Measurements from ENCODE around the gene RAB40A.

Gene RAB40A

DNA sequence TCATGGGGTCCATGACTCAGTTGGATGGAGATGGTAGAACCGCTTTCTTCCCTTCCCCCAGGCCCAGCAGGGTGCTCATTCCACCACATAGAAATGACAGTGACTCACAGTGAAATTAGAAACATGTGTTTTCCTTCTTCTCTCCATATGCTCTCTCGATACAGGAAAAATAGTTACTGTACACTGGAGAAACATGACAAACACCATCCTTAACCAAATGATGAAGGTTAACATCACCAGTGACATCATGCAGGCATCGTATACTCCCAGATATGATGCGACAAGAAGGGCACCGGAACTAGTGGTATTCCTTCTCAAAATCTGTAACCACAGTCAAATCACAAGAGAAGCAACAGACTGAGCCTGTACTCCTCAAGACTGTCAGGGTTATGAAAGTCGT is 11.7 kb upstream of the RAB40A start:
- no peak for DNase-seq (ENCODE audit: extremely low spot score)
- ChIA-PET POLR2A (no interaction called here), CTCF (no interaction called here)
- TF ChIP-seq, protein P1, sequence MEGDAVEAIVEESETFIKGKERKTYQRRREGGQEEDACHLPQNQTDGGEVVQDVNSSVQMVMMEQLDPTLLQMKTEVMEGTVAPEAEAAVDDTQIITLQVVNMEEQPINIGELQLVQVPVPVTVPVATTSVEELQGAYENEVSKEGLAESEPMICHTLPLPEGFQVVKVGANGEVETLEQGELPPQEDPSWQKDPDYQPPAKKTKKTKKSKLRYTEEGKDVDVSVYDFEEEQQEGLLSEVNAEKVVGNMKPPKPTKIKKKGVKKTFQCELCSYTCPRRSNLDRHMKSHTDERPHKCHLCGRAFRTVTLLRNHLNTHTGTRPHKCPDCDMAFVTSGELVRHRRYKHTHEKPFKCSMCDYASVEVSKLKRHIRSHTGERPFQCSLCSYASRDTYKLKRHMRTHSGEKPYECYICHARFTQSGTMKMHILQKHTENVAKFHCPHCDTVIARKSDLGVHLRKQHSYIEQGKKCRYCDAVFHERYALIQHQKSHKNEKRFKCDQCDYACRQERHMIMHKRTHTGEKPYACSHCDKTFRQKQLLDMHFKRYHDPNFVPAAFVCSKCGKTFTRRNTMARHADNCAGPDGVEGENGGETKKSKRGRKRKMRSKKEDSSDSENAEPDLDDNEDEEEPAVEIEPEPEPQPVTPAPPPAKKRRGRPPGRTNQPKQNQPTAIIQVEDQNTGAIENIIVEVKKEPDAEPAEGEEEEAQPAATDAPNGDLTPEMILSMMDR (IDR thresholded peaks at IDR 0.05; ENCODE audit: control extremely low read depth, extremely low read depth, low read depth, missing control alignments), result no peak

DNA sequence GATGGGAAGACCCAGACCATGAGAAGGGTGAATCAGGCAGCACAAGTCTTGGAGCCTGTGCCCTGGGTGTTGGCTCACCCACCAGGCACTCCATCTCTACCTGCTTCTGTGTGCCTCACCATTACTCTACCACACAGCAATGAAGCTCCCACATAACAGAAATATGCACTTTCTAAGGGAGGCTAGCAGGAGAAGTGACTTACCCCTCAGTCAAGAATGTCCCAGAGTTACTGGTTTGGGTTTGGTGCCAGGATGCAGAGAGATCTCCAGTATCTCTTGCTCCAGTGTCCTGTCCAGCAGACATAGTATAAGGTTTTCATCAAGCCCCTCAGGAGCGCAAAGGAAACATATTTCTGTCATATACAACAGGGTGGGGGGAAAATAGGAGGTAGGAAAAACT is 11.3 kb upstream of the RAB40A start:
- TF ChIP-seq, protein P1 (IDR thresholded peaks at IDR 0.05; ENCODE audit: control extremely low read depth, extremely low read depth, low read depth, missing control alignments), result no peak
- DNase-seq (ENCODE audit: extremely low spot score), result no peak
- CTCF ChIA-PET, result no interaction called here
- POLR2A ChIA-PET, result no interaction called here

DNA sequence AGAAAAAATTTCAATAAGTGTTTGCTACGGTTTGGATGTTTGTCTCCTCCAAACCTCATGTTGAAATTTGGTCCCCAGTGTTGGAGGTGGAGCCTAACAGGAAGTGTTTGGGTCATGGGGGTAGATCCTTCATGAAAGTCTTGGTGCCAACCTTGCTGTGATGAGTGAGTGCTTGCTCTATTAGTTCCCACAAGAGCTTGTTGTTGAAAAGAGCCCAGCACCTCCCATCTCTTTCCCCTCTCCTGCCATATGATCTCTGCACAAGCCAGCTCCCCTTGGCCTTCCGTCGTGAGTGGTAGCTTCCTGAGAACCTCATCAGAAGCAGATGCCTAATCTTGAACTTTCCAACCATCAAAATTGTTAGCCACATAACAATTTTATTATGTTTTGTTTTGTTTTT is 10.3 kb upstream of the RAB40A start:
- ChIA-PET CTCF (interaction anchor here (1.9 kb wide), 1 partner anchor 11 kb away, joined by 4 read pairs; no protein-coding TSS in a partner anchor), POLR2A (no interaction called here)
- TF ChIP-seq, protein P1 (IDR thresholded peaks at IDR 0.05; ENCODE audit: control extremely low read depth, extremely low read depth, low read depth, missing control alignments), result no peak
- DNase-seq (ENCODE audit: extremely low spot score), result no peak

DNA sequence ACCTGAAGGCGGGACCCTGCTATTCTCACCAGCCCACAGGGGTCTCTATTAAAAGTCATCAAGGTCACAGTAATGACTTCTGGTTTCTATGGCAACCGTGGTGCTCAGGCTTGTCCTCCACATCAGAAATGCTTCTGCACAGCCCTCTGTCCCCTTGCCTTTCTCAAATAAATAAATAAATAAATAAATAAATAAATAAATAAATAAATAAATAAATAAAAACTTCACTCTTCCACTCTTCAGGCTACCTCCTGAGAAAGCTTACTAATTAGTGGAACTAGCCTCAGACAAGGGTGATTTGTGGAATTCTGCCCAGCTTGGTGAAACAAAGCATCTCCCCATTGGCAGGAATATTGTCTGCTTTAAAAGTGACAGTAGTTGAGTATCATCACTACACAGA is 5.5 kb upstream of the RAB40A start:
- DNase-seq (ENCODE audit: extremely low spot score), result no peak
- TF ChIP-seq, protein P1 (IDR thresholded peaks at IDR 0.05; ENCODE audit: control extremely low read depth, extremely low read depth, low read depth, missing control alignments), result no peak
- ChIA-PET CTCF (interaction anchor here (0.9 kb wide), 1 partner anchor 9 kb away, joined by 5 read pairs; no protein-coding TSS in a partner anchor), POLR2A (no interaction called here)

DNA sequence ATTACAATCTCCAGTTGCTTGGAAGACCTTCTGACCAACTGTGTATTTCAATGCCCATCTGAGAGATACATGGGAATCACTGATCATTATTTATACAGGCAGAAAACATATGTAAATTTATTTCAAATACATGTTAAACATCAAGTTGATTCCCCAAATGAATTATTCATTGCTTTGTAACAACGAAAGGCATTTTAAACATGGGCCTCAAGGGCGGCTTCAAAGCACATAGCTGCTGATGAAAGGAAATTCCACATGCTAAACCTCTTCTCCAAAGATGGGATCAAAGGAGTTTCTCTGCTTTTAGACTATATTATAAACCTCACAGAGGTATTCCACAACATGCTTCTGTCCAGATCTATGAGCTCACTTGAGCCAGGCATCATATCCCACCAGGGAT is 4.3 kb upstream of the RAB40A start:
- POLR2A ChIA-PET, result no interaction called here
- TF ChIP-seq, protein P1 (IDR thresholded peaks at IDR 0.05; ENCODE audit: control extremely low read depth, extremely low read depth, low read depth, missing control alignments), result no peak
- CTCF ChIA-PET, result no interaction called here
- DNase-seq (ENCODE audit: extremely low spot score), result no peak

DNA sequence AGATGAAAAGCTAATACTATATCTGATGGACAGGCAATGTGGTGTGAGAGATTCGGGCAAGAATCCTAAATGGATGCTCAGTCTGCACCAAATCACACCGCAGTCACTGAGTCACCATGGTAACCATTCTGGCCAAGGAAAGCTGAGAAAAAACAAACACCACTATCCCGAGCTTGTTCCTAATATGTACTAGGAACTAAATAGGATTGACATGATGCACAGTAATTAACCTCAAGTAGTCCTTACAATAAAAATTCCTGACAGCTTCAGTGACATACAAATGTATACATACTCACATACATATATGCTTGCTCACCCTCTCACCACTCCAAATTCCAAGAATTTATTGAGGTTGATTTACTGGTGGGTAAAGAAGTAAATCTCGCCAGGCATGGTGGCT is 1.1 kb upstream of the RAB40A start:
- ChIA-PET CTCF (interaction anchor here (0.8 to 2.3 kb wide), 2 partner anchors 30 to 167 kb away, joined by 3 to 6 read pairs; no protein-coding TSS in a partner anchor), POLR2A (no interaction called here)
- no peak for DNase-seq (ENCODE audit: extremely low spot score)
- TF ChIP-seq, protein P1 (IDR thresholded peaks at IDR 0.05; ENCODE audit: control extremely low read depth, extremely low read depth, low read depth, missing control alignments), result no peak

DNA sequence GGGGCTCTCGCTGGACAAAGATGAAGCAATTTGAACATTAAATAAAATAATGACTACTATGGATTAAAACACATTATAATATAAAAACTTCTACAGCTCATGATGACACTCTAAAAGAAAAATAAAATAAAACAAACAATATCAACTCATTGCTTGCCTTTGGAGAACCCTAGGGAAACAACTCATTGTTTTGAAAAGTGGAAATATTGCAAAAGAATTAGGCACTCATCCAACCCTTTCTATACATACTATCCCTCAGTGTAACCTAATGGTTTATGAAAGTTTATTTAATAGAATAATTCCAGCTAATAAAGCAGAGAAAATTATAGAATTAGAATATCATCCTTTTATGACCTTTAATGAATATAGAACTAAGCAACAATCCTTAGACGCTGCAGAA is 718 bp downstream of the RAB40A start:
- CTCF ChIA-PET, result interaction anchor here (1.1 to 1.4 kb wide), 2 partner anchors 10 to 15 kb away, joined by 4 read pairs; no protein-coding TSS in a partner anchor
- POLR2A ChIA-PET, result no interaction called here
- TF ChIP-seq, protein P1 (IDR thresholded peaks at IDR 0.05; ENCODE audit: control extremely low read depth, extremely low read depth, low read depth, missing control alignments), result no peak
- DNase-seq (ENCODE audit: extremely low spot score), result no peak
